CD4-positive, alpha-beta T cell treated with Interleukin-12 subunit alpha and Interleukin-12 subunit beta, for 1 hour (primary cell): Measurements from ENCODE around the gene SEMA5A.

Experiments used
- DNase-seq: peaks from one replicate; pipeline ENCODE4 v3.0.0-alpha.2; 2020

SEMA5A gene

GRCh38 chr5:9156282-9156681, 389.6 kb downstream of the SEMA5A start:
- no peak for DNase-seq

GRCh38 chr5:9151684-9152427, 394.0 kb downstream of the SEMA5A start:
- no peak for DNase-seq

DNA sequence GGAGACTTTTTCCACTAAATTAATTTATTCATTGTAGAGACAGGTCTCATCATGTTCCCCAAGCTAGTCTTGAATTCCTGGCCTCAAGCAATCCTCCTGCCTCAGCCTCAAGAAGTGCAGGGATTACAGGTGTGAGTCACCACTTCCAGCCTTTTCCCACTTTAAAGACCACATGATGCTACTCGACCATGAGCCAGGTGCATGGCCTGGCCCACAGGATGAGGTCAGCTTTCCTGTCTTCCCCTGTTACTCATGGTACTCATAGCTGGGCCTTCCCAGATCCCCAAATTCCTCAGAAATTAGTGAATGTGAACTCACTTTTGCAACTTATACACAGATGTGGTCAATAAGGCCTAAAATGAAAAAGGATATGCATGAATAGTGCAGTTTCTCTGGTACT, 395.9 kb downstream of the SEMA5A start:
- no peak for DNase-seq

DNA sequence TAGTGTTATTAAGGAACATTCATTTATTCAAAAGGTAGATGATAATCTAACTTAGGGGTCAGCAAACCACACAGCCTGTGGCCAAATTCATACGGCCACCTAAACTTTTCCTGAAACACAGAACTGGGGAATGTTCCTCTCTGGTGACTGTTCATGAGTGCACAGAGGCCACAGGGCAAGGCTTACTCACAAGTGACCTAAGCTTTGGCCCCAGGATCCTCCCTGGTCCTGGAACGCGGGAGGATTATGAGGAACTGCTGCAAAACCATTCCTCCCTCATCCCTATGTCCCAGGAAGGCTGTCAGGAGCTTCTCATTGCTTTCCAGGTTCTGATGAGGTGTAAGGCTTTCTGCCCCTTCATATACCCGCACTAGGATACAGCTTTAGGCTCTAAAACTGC, 397.6 kb downstream of the SEMA5A start:
- DNase-seq, result no peak

DNA sequence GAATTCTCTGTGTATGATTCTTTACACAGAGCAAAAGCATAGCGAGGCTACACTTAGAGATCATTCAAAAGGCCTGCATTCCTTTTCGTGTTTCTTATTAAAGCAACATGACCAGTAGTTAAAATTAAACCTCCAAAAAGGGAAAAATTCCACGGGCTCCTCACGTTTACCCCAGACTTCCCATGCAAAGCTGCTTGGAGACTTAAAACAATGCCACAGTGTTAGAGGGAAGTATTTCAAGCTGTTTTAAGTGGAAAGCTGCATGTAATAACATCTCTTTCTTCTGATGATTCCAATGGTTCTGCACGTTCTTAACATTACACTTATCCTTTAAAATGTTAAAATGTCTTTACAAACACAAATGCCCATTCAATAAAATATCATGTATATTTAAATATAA, 405.2 kb downstream of the SEMA5A start:
- DNase-seq, result no peak

DNA sequence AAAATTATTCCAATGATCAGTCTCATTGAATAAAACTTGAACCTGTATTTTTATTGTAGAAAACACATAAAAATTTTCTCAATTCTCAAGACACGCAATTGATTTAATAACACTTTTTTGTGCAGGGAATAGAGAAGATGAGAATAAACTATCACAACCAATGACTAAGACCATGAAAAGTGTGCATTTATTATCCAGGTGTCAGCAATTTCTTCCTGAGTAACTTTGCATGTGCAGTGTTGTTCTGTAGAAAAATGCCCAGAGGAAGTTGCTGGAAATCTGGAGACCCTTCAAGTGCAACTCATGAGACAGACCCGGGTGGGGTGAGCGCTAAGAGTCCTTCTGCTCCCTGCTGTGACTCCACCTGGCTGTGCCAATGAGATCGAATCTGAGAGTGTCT, 405.7 kb downstream of the SEMA5A start:
- no peak for DNase-seq

GRCh38 chr5:9139344-9139743, 406.5 kb downstream of the SEMA5A start:
- DNase-seq, result no peak

DNA sequence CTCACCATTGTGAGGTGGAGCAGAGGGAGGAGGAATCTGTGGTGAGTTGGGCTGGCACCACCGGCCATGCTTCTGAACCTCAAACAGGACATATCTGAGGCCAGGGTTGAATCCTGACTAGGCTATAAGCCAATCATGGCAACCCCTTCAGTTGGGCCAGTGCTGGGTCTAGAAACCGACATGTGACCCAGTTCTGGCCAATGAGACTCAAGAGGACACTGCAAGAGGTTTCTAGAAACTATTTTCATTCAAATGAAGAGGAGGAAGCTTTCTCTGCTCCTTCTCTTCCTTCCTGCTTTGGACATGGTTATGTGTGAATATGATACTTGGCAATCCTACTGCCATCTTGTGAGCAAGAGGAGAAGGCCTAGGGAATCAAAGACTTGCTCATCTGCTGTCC, 417.7 kb downstream of the SEMA5A start:
- DNase-seq, result no peak

- DNase-seq, result no peak
These were observed 419.4 kb downstream of the SEMA5A start for GRCh38 chr5:9126490-9126889.

- no peak for DNase-seq
These were observed 420.0 kb downstream of the SEMA5A start for GRCh38 chr5:9125852-9126251.

DNA sequence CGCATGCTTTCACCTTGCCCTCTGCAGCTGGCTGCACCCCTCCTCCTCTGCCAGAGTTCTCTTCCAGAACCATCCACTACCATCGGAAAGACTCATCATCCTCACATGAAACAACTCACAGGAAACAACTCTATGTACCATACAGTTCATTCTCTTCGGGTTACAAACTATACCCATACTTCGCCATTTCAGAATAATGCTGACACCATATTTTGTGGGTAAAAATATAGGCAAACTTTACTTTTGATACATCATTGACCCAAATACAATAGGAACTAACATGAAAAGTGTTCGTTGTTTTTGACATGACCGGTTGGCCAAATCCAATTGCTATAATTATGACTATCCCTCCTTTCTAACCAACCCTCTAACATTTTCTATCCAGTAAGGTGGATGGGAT, 421.0 kb downstream of the SEMA5A start:
- DNase-seq, result no peak

DNA sequence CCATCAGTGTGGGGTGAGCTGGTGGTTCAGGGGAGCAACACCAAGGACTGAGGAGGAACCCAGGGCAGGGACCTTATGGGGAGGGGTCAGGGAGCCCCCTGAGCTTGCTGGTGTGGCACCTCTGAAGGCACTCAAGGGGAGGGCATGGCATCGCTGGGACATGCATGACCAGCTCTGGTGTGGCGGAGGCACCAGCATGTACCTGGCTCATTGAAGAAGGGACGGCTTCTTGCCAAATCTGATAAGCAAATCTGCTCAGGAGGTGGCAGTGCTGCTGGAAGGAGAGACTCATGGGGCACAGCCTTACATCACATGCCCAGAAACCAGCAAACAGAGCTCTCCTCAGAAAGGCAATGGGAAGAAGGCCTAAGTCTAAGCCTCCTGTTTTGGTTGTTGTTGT, 421.8 kb downstream of the SEMA5A start:
- DNase-seq, result no peak

GRCh38 chr5:9122528-9122927, 423.3 kb downstream of the SEMA5A start:
- no peak for DNase-seq

DNA sequence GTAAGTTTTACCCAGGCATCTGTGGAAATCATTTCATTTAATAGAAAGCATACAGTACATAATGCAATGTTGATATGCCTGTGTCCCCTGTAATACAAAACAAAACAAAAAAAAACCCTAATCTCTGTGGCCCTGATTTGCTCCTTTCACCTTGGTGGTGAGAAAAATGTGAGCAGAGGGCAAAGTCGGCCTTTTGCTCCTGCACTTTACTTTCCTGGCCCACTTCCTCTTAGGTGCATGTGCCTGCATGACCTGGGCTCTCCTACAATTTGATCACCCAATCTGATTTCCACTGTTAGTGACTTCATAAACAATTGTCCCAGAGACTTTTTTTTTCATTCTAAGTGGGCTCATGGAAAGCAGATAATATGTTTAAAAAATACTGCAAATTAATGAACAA, 424.3 kb downstream of the SEMA5A start:
- no peak for DNase-seq

GRCh38 chr5:9118852-9119251, 427.0 kb downstream of the SEMA5A start:
- DNase-seq, result no peak

DNA sequence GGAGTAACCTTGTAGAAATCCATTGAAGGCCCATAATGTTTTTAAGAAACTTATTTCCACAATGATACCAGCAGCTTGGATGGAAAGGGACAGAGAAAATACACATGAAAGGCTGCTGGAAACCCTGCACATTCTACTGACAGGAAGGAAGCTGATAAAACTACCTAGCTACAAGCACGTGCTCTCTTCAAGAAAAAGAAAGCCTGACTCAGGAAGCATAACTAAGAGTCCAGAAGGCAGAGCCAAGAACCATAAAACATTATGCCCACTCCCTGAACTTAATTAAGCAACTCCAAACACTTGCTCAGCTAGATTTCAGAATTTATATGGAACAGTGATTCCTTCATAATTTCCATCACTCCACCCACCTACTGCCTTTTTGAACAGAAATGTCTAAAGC, 430.8 kb downstream of the SEMA5A start:
- no peak for DNase-seq

- no peak for DNase-seq
These were observed 433.2 kb downstream of the SEMA5A start for GRCh38 chr5:9112520-9113291.

GRCh38 chr5:9108162-9108561, 437.7 kb downstream of the SEMA5A start:
- no peak for DNase-seq

DNA sequence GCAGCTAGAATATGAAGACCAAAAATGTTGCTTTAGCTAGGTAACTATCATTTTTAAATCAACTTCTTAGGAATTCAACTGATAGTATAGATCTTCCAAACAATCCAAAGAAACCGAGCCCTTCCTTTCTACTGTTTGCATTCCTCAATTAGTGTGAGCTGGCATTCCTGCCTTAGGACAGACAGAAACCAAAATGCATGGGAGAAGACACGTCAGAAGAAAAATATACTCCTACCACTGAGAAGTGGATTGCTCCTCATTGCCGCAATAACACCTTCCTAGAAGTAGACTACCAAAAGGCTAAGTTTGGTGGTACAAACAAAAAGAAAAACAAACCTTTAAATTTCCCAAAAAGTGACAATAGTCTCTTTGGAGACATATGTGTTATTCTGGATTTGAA, 440.0 kb downstream of the SEMA5A start:
- no peak for DNase-seq

- no peak for DNase-seq
These were observed 441.1 kb downstream of the SEMA5A start for GRCh38 chr5:9104571-9105339.

DNA sequence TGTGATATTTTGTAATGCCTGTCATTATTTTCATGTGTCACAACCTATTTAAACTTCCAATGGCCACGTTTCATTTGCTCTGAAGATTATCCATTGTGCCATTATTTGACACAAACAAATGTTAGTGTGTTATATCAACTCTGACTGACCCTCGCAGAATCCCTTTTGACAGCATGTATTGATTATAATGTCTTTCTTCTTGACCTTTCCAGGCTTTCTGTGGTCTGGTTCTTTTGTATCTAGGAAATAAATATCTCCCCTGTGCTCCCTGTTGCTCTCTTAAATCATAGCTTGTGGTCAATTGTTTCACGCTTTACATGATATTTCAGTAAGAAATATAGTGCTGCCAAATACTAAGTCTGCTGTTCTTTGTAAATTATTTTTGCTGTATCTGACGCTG, 442.6 kb downstream of the SEMA5A start:
- DNase-seq, result no peak

- no peak for DNase-seq
These were observed 446.2 kb downstream of the SEMA5A start for GRCh38 chr5:9099689-9100088.

GRCh38 chr5:9098990-9099389, 446.9 kb downstream of the SEMA5A start:
- no peak for DNase-seq

- no peak for DNase-seq
These were observed 451.3 kb downstream of the SEMA5A start for GRCh38 chr5:9094582-9094981.
